Stimulated activated CD4-positive, alpha-beta T cell treated with anti-CD3 and anti-CD28 coated beads, TNF-alpha, amount 100 ng/mL, for 48 hours (primary cell): ENCODE measurements around the gene JAGN1.
A peak's percentile ranks its signal among the peaks of the same experiment; 100 is the strongest.
"Not testable (repeated sequence)": the region's sequence is repeated elsewhere in the genome, so short reads cannot be mapped to it uniquely, and the experiment has no call there.

Experiments used
- DNase-seq, 3 donors: peaks; one replicate each; pipeline ENCODE4 v3.0.0-alpha.2; 2020; ENCODE audit warnings: low read depth in 3 of 3

JAGN1 gene

GRCh38 chr3:9890249-9891071, at the start of gene JAGN1:
JAGN1 (plus strand) TSS chr3:9890610; CDS start chr3:9890723, 113 bp downstream.
- peak; percentile 79 to 85 (median 83) for DNase-seq

GRCh38 chr3:9841015-9841414, 49.4 kb upstream of the JAGN1 start:
- no peak for DNase-seq

- DNase-seq: peak; percentile 92 to 97 (median 93)
Measured at GRCh38 chr3:9843715-9844438, 46.5 kb upstream of the JAGN1 start, which contains the start of gene RPUSD3. RPUSD3 (minus strand) TSS chr3:9844008; CDS start chr3:9843990, 18 bp downstream.

GRCh38 chr3:9846231-9846630, 44.2 kb upstream of the JAGN1 start:
- no peak for DNase-seq

- DNase-seq: no peak
Measured at GRCh38 chr3:9846931-9847488, 43.4 kb upstream of the JAGN1 start.

- not testable (repeated sequence) for DNase-seq
Measured at GRCh38 chr3:9847870-9848269, 42.5 kb upstream of the JAGN1 start.

GRCh38 chr3:9848860-9849259, 41.5 kb upstream of the JAGN1 start:
- DNase-seq: not testable (repeated sequence)

- not testable (repeated sequence) for DNase-seq
Measured at GRCh38 chr3:9851383-9851782, 39.0 kb upstream of the JAGN1 start.

- DNase-seq: not testable (repeated sequence)
Measured at GRCh38 chr3:9851926-9852325, 38.5 kb upstream of the JAGN1 start.

GRCh38 chr3:9852528-9852927, 37.9 kb upstream of the JAGN1 start:
- no peak for DNase-seq

GRCh38 chr3:9854291-9854940, 36.0 kb upstream of the JAGN1 start:
- not testable (repeated sequence) for DNase-seq

GRCh38 chr3:9855594-9855993, 34.8 kb upstream of the JAGN1 start:
- DNase-seq: no peak

- DNase-seq: no peak
Measured at GRCh38 chr3:9859530-9860025, 30.8 kb upstream of the JAGN1 start.

- DNase-seq: no peak
Measured at GRCh38 chr3:9861201-9861600, 29.2 kb upstream of the JAGN1 start.

GRCh38 chr3:9861626-9862130, 28.7 kb upstream of the JAGN1 start:
- DNase-seq: no peak

- peak in 1 of 3 donors; percentile 18 for DNase-seq
Measured at GRCh38 chr3:9862391-9863057, 27.9 kb upstream of the JAGN1 start.

- DNase-seq: no peak
Measured at GRCh38 chr3:9863058-9863772, 27.2 kb upstream of the JAGN1 start.

GRCh38 chr3:9864200-9864927, 26.0 kb upstream of the JAGN1 start:
- DNase-seq: no peak

- DNase-seq: not testable (repeated sequence)
Measured at GRCh38 chr3:9865125-9865637, 25.2 kb upstream of the JAGN1 start.
